DND-41 (cell line): ENCODE results near the gene ZMYM4.

ENCODE experiments used
- ATAC-seq: fragments of 200-7000 bp; cut with Tn5 transposase; 3 replicates; pipeline ENCODE4 v1.9.1; 2021; ENCODE audit warnings: low read depth; ENCODE audit not compliant: insufficient read depth
- DNase-seq: peaks from one replicate; pipeline ENCODE4 v3.0.0-alpha.2; 2020
- H2AFZ ChIP-seq: 2 replicates; pipeline ENCODE4 v1.6.0; 2012; ENCODE audit warnings: low read depth, low read length
- H3K27ac ChIP-seq: 2 replicates; pipeline ENCODE4 v1.5.1; 2012; ENCODE audit warnings: low read length, inconsistent platforms
- H3K27me3 ChIP-seq: fragments of 200-600 bp; sonication (generic); 2 replicates; pipeline ENCODE4 v1.6.0; 2012; ENCODE audit warnings: low read length, mild to moderate bottlenecking, inconsistent platforms; ENCODE audit not compliant: insufficient read depth, poor library complexity
- H3K36me3 ChIP-seq: 2 replicates; pipeline ENCODE4 v1.5.1; 2012; ENCODE audit warnings: low read length, inconsistent platforms; ENCODE audit not compliant: insufficient read depth
- H3K4me1 ChIP-seq: 2 replicates; pipeline ENCODE4 v1.5.1; 2012; ENCODE audit warnings: mild to moderate bottlenecking, low read length; ENCODE audit not compliant: insufficient read depth
- H3K4me2 ChIP-seq: 2 replicates; pipeline ENCODE4 v1.6.0; 2012; ENCODE audit warnings: mild to moderate bottlenecking, moderate library complexity, low read length, inconsistent platforms; ENCODE audit not compliant: insufficient read depth
- H3K4me3 ChIP-seq, 2 experiments: fragments of 200-600 bp in 1 of 2; shearing (Covaris generic) in 1 of 2; 2 replicates each; pipeline ENCODE4 v1.5.1; 2012 to 2016; ENCODE audit warnings: inconsistent platforms in 2 of 2, low read length in 2 of 2, mild to moderate bottlenecking in 2 of 2, low read depth in 1 of 2, moderate library complexity in 1 of 2
- H3K79me2 ChIP-seq: 2 replicates; pipeline ENCODE4 v1.6.0; 2012; ENCODE audit warnings: low read length, inconsistent platforms; ENCODE audit not compliant: insufficient read depth
- H3K9ac ChIP-seq: 2 replicates; pipeline ENCODE4 v1.6.0; 2012; ENCODE audit warnings: low read depth, mild to moderate bottlenecking, inconsistent platforms, low read length, moderate library complexity
- H3K9me3 ChIP-seq: 2 replicates; pipeline ENCODE4 v1.5.1; 2012; ENCODE audit warnings: low read length, moderate library complexity, mild to moderate bottlenecking, inconsistent platforms; ENCODE audit not compliant: insufficient read depth, severe bottlenecking
- H4K20me1 ChIP-seq: 2 replicates; pipeline ENCODE4 v1.6.0; 2012; ENCODE audit warnings: low read length; ENCODE audit not compliant: insufficient read depth
- CTCF ChIP-seq: IDR thresholded peaks from 2 replicates; pipeline ENCODE4 v1.5.1; 2012; ENCODE audit warnings: borderline replicate concordance, low read length, moderate library complexity, mild to moderate bottlenecking; ENCODE audit not compliant: poor library complexity, severe bottlenecking; ENCODE audit errors: extremely low read depth
- EZH2 ChIP-seq: IDR thresholded peaks from 3 replicates; pipeline ENCODE4 v1.6.1; 2012; ENCODE audit warnings: borderline replicate concordance, low read depth, mild to moderate bottlenecking, moderate library complexity, low read length, inconsistent platforms; ENCODE audit not compliant: severe bottlenecking

Gene ZMYM4

GRCh38 chr1:35466120-35466519 is 197.6 kb downstream of the ZMYM4 start:
- Histone ChIP-seq H3K36me3 (peaks cover 66% of the 10 kb centered on the region), H3K79me2 (no peaks in the 10 kb centered on the region), H3K4me3 (no peak overlapping the region), H2AFZ (no peak overlapping the region), H3K27me3 (no peaks in the 10 kb centered on the region), H3K4me1 (no peaks in the 10 kb centered on the region), H3K9ac (no peak overlapping the region), H3K27ac (no peak overlapping the region), H3K9me3 (peaks cover 5% of the 10 kb centered on the region), H3K4me2 (no peak overlapping the region), H4K20me1 (no peaks in the 10 kb centered on the region)
- ATAC-seq = no peak
- TF ChIP-seq EZH2 (no peak), CTCF (no peak)
- DNase-seq = no peak

- no peak for DNase-seq
- Histone ChIP-seq H2AFZ (no peak overlapping the region), H3K36me3 (peaks cover 55% of the 10 kb centered on the region), H3K79me2 (no peaks in the 10 kb centered on the region), H4K20me1 (no peaks in the 10 kb centered on the region), H3K4me3 (no peak overlapping the region), H3K4me1 (no peaks in the 10 kb centered on the region), H3K4me2 (no peak overlapping the region), H3K9me3 (no peaks in the 10 kb centered on the region), H3K9ac (no peak overlapping the region), H3K27me3 (no peaks in the 10 kb centered on the region), H3K27ac (no peak overlapping the region)
- no peak for ATAC-seq
- TF ChIP-seq CTCF (no peak), EZH2 (no peak)
These were observed 202.6 kb downstream of the ZMYM4 start for GRCh38 chr1:35470977-35471613.
